GM12892 (cell line): ENCODE data around the gene POU6F2.

Source experiments
- POLR2A ChIP-seq: IDR thresholded peaks from 2 replicates; pipeline ENCODE4 v1.6.1; 2011; ENCODE audit warnings: low read depth, low read length, control low read depth
- TAF1 ChIP-seq: IDR thresholded peaks from 2 replicates; pipeline ENCODE4 v1.6.1; 2011; ENCODE audit warnings: low read depth, mild to moderate bottlenecking, control low read depth, low read length, borderline replicate concordance

GRCh38 chr7:39468808-39469374 lies 491.2 kb downstream of the POU6F2 start:
- TF ChIP-seq POLR2A (no peak), TAF1 (no peak)
